Liver (tissue), 3 donors: Measurements from ENCODE around the gene LLPH.

ENCODE experiments used
- ATF3 ChIP-seq: IDR thresholded peaks from 2 replicates; pipeline ENCODE4 v1.6.1; 2016; ENCODE audit warnings: antibody characterized with exemption
- CTCF ChIP-seq: fragments of 150-350 bp; IDR thresholded peaks from 2 replicates; pipeline ENCODE4 v1.5.1; 2017; ENCODE audit warnings: improper control_type of control experiment, low read depth, low read length; ENCODE audit not compliant: missing input control
- FOXA1 ChIP-seq: IDR thresholded peaks from 2 replicates; pipeline ENCODE4 v1.6.1; 2016; ENCODE audit warnings: antibody characterized with exemption
- HNF4G ChIP-seq: IDR thresholded peaks from 2 replicates; pipeline ENCODE4 v1.6.1; 2016; ENCODE audit warnings: antibody characterized with exemption
- RAD21 ChIP-seq, 2 donors: IDR thresholded peaks; 2 replicates each; pipeline ENCODE4 v1.6.1; 2016; ENCODE audit warnings: antibody characterized with exemption in 2 of 2, mild to moderate bottlenecking in 2 of 2
- donor health status: healthy.
- donor health status: healthy.

GRCh38 chr12:66082744-66083143 lies 47.8 kb downstream of the LLPH start:
- no peak for TF ChIP-seq FOXA1
- no peak for TF ChIP-seq ATF3
- no peak for TF ChIP-seq CTCF
- TF ChIP-seq RAD21 (IDR thresholded peaks at IDR 0.05), result no peak
- no peak for TF ChIP-seq HNF4G
